Activated effector memory CD4-positive, alpha-beta T cell treated with anti-CD3 and anti-CD28 coated beads, Interleukin-2, amount 50 U/mL, for 16 hours (primary cell): ENCODE results near the gene BBX.

ENCODE experiments used
- DNase-seq: peaks from one replicate; pipeline ENCODE4 v3.0.0-alpha.2; 2020

The BBX gene

DNA sequence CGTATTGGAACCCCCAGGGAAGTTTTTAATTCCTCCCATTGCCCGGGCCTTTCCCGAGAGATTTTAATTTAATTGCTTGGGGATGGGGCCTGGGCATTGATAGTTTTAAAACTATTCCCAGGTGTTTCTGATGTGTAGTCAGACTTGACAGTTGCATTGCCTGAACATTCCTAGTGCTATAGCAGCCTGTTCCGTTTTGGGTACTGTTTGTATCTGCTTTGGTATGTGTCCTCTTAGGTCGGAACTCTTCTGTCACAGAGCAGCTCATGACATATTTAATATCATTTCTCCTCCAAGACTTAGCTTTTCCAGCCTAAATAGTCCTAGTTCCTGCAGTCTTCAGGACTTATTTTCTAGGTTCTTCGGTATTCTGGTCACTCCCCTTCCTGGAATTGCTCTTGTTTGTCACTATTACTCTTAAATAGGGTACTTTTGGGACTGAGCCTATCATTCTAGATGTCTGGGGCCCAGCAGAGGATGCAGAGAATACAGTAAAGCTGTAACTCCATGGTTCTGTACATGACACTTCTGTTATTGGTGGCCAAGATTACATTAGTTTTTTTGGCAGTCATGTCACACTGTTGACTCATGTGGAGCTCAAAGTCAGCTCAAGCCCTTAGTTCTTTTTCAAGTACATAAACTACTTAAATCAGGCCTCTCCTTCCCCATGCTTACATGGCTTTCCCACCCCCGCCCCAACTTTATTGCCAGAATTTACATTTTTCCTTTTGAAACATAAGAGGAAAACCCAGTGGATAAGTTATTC lies 81.5 kb downstream of the BBX start:
- no peak for DNase-seq

DNA sequence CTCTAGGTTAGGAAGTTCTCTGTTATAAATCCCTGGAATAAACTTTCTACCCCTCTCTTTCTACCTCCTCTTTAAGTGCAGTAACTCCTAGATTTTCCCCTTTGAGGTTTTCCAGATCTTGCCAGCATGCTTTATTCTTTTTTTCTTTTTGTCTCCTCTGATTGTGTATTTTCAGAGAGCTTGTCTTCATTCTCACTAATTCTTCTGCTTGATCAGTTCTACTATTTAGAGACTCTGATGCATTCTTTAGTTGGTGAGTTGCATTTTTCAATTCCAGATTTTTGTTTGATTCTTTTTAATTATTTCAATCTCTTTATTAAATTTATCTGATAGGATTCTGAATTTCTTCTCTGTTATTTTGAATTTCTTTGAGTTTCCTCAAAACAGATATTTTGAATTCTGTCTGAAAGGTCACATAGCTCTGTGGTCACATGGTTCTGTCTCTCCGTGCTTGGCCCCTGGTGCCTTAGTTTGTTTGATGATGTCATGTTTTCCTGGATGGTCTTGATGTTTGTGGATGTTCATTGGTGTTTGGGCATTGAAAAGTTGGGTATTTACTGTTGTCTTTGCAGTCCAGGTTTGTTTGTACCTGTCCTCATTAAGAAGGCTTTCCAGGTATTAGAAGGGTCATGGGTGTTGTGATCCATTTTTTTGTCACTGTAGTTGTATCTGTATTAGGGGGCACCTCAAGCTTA lies 89.2 kb downstream of the BBX start:
- no peak for DNase-seq

DNA sequence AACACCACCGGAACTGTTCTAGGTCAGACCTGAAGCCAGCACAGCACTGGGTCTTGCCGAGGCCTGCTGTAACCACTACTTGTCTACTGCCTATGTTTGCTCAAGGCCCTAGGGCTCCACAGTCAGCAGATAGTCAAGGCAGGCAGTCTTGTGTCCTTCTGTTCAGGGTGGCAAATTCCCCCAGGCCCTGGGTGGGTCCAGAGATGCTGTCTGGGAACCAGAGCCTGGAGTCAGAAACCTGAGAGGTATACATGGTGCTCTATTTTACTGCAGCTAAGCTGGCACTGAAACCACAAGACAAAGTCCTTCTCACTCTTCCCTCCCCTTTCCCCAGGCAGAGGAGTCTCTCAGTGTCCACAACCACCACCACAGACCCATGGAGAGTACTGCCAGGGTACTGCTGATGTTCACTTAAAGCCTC lies 89.9 kb downstream of the BBX start:
- DNase-seq: no peak

DNA sequence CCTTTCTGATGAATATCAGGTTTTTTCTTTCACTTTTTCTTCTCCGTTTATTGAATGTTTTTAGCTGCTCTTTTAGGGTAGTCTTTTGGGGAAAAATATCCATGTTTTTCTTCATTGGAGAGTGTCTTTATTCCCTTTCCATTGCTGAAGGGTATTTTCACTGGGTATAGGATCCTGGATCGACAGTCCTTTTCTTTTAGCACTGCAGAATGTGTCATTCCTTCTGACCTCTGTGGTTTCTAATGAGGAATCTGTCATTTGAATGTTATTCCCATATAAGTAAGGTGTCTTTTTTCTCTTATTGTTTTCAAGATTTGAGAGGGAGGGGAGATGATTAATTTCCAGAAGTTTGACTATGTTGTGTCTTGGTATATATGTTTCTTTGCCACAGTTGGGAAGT lies 96.8 kb downstream of the BBX start:
- DNase-seq: no peak

DNA sequence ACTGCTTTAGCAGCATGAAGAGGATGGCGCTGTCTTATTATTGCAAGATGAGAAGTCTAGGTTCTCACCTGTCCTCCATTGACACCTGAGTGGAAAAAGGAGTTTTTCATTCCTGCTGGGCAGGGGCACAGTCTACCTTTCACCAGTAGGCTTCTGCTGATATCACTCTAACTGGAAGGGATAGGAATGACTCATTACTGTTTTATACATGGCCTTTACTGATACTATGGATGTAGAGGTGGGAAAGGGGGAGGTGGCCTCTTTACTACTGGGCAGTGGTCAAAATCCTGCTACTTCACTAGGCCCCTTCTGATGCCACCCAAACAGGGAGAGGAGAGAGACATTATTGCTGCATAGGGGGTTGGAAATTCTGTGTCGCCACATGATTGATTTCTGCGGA lies 97.8 kb downstream of the BBX start:
- no peak for DNase-seq

DNA sequence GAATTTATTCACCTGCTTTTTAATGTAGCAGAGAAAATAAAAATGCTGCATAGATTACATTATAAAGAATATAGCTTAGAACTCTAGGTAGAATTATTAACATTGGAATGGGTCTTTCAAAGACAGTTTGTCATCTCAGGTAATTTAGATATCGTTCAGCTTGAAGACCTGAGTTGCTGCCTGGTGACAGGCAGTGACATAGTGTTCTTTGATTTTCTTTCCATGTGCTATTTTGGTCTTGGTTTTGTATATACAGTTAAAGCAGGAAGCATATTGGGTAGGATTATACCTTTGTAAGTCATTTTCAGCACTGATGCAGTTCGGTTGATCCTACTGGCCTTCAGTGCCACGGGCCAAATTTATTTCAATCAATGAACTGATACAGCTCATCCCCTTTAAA lies 98.7 kb downstream of the BBX start:
- DNase-seq: no peak

DNA sequence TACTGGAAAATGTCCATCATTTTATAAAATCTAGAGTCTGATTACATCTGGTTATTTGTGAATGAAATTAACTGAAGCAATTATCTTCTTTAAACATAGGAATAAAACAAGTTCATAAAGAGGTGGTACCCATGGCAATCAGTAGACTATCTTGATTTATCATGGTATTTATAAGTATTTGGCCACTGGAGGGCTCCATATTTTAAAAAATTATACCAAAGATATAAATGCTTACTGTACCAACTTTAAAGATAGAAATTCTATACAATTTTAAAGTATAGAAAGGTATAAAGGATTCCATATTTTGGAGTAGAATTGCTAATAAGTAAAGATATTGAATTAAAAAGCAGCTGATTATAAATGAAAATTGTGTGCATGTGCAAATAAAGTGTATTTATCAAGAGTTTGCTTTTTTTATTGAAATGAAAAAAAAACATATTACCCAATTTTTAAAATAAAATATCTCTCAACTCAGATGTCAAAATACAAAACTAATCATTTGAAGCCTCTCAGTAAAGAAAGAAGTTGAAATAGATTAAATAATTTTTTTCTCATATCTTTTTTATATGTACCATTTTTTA lies 105.3 kb downstream of the BBX start:
- DNase-seq: no peak

DNA sequence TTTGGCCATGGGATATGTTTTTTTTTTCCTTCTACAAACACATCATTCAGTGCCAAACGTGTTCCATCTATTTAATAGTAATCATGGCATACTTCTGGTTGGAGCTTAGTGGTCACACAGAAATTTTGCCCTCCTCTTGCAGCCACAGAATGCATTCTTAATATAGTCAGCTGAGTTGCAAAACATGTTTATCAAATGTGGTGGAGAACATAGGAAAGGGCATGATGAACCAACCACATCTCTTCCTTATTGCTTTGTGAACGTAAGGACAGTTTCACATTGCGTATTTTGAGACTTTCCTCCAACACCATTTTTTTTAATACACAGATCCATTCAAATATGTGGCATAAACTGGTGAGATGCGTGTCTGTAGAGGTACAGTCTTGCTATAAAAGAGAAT lies 106.8 kb downstream of the BBX start:
- no peak for DNase-seq

DNA sequence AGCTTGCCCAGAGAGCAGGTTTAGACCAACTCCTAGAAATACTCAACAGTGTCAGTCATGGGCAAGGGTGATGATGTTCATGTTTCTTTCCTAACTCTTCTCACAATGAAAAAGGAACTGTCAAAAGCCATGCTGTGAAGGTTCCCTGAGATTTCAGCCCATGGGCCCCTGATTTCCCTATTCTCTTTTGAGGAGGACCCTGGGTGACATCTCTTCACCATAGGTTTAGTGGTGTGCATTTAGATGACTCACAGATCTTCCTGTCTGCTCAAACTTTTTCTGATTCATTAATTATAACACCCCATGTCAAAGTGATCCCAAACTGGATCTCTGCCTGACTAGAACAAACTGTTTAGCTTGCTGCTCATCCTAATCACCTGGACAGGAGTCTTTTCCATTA lies 108.0 kb downstream of the BBX start:
- DNase-seq: no peak

DNA sequence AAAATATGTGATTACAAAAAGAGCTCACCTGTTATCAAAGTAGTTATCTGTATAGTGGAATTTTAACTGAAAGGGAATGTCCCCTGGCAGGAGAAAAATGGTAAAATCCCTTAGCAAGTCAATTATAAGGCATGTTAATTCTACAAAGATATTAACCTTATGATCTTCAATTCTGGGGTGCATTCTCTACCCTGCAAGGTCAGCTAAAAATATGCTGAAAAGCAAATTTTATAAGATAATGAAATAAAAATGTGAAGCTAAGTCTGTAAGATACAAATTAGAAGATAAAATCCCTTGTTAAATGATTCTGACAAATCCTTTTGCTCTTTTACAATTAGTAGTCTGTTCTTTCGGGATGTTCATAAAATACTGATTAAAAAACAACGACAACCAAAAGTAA lies 109.8 kb downstream of the BBX start:
- DNase-seq: no peak

DNA sequence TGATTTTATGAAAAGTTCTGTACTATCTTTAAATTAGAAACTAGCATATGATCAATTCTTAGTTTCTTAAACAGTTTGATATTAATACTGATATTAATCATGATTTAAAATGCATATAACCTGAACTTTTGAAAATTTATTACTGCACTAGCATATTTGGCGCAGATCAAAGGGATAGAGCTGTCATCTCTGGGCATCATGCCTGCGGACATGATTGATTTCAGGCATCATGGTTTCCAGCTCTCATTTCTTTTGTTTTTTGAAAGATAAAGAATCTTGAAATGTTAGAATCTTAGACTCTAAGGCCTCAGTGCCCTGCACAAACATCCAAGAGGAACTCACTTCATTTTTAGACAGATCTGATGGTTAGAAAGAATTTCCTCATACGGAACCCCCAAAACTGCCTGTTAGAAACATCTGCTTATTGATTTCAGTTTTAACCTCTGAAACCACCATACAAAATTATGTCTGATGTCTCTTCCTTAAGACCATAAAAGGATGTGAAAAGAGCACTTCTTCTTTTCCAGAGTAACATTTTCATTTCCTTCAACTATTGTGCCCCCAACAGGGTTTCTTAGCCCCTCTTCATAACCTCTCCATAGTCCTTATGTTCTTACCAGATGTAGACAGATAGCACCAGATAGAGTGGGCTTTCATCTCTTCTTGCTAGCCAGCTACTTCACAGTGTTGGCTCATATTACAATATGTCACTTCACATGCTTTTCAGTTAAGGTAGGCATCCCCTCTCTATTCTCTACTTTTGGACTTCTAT lies 110.8 kb downstream of the BBX start:
- no peak for DNase-seq

DNA sequence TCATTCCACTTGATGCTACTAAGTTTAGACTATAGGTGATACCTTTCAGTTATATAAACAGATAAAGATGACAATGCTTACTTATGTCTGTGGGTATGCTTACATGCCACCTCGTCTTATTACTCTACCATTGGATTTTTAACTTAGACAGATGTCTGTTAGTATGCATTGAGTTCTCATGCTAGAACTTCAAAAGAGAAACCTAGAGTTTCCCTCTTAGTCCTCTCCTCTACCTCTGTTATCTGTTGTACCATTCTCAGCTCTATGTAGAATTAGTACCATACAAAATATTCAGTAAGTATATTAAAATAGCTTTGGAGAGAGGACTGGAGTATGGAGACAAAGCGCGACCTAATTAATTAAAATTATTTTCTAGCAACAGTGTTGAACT lies 111.3 kb downstream of the BBX start:
- no peak for DNase-seq

DNA sequence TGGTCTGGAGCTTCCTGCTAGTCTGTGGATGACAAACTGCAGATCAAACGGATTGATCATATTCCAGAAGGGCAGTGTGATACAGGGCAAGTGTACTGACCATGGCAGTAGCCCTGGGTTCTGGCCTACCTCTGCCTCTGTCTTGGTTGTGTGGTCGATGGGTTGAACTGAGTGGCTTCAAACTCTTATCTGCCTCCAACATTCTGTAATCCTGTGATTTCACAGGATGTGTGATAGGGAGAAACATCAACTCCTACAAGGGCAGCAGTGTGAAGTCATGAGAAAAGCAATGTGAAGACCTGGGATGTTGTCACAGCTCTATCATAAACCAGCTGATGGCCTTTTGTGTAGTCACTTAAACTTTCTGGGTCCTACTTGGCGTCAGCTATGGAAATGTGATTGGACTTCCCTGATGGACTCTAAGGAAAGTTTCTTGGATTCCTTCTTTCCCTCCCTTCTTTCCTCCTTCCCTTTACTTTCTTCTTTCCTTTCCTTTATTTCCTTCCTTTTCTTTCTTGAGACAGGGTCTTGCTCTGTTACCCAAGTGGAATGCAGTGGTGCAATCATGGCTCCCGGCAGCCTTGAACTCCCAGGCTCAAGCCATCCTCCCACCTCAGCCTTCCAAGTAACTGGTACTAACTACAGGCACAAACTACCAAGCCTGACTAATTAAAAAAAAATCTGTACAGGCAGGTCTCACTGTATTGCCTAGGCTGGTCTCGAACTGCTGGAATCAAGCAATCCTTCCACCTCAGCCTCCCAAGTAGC lies 114.8 kb downstream of the BBX start:
- no peak for DNase-seq

DNA sequence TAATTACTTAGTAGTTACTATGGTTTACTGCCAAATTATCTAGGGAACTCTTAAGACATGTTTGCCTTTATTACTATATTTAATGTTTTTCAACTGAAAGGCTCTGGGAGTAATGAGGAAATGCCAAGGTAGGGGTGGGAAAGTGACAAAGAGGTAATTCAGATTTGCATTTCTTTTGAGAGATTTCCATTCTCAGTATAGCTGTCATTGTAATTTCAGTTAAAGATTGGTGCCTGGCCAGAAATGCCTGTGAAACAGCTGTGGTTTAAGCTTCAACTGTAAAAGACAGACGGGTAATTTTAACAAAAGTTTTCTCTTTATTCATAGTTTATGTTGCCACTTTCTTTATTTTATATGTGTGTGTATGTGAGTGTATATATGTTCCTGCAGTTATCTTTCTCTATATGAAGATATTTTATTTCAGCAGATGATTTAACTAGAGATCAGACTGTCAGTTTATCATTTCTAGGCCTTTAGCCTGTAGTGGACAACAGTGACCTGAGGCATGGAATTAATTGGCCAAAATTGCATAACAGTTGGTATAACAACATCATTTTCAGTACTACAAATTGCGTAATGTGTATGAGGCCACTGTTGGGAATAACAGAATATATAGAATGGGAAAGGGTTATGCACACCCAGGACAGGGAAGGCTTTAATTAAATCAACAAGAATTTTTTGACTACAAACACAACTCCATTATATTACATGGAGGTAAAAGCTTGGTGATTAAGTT lies 119.0 kb downstream of the BBX start:
- DNase-seq: no peak

DNA sequence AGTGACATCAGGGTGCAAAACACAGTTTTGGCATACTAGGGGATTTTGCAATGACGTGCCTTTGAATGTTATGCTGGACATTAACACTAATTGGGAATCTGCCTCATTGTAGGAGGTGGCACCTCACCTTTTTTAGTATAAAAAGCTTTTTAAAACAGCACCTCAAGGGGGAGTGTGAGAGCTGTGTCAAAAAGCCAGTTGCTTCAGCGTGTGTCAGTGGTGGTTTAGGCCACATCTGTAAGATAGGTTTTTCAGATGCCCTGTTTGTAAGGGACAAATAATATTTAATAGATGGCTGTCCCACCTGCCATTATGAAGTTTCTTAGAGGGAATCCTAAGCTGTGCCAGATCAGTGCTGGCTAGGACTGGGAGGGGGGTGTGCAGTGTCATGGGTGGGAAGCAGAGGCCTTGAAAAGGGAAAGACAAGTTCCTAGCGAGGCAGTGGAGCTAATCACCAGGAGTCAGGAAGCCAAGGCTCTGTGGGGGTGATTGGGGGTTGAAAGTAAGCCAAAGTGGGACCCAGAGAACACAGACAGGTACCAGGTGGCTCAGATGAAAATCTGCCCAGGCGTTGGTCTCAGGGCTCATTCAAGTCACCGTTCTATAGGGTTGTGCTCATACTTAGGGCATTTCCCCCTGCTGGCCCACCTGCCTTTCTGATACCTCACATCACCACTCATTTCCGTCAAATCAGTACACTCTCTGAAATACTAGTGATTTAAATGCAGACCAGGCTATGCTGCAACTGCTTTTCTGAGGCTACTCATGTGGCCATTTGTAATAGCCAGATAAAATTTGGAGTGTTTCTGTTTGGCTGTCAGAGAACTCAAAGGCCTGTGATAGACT lies 120.5 kb downstream of the BBX start:
- no peak for DNase-seq

DNA sequence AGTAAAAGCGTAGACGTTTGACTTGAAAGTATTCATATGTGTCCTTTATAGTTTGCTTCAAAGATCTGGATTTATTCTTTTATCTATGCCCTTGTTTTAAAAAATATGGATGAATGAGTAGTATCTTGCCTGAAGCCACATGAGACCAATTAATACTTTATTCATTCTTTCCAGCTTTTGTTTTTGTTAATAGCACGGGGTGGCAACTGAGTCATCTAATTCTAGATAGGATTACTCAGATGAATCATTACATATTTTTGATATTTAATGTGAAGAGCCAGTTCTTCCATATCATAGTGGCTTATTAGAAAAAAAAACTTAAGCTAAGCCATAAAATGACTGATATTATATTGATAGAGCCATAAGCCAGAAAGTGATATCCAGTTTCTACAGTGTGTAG lies 121.9 kb downstream of the BBX start:
- no peak for DNase-seq

DNA sequence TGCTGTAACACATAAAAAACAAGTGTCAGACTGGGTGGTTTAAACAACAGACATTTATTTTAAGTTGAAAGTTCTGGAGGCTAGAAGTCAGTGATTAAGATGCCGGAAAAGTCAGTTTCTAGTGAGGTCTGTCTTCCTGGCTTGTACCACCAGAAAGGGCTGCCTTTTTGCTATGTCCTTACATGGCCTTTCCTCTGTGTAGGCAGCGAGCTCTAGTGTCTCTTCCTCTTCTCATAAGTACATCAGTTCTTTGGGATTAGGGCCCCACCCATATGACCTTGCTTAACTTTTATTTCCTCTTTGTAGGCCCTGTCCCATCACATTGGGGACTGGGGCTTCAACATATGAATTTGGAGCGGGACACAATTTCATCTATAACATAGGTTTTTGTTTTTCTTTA lies 128.0 kb downstream of the BBX start:
- no peak for DNase-seq

DNA sequence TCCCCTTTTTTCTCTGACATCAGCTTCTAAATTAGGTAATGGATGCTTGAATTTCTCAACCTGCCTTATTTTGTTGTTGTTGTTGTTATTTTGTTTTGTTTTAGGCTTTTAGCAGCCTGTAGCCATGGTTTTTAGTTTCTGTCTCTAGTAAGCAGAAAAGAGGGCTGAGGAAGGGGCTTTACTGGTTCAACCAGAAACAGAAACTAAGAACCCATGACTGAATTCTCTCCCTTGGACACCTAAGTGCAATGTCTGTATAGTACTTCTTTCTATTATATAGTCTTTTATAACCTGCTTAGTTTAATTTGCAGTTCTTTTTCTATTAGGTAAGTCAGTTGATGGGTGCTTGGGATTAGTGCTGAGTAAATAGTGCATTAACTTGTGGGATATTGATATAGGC lies 129.0 kb downstream of the BBX start:
- DNase-seq: no peak

DNA sequence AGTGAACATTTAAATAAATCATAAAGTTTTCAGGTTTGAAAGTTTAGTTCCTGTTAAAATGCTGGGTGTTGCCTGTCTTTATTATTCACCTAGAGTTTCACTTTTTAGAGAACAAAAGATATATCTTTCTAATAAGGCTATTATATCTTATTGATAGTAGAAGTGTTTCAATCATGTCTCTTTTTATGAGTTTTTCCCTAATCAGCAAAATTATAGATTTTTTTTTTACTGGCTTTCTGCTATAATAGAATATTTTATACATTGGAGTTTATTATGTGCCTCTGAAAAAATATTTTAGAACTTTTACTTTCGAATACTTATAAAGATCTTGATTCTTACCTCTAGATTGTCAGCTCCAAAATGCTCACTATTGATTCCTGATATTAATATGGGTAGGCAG lies 131.5 kb downstream of the BBX start:
- no peak for DNase-seq

DNA sequence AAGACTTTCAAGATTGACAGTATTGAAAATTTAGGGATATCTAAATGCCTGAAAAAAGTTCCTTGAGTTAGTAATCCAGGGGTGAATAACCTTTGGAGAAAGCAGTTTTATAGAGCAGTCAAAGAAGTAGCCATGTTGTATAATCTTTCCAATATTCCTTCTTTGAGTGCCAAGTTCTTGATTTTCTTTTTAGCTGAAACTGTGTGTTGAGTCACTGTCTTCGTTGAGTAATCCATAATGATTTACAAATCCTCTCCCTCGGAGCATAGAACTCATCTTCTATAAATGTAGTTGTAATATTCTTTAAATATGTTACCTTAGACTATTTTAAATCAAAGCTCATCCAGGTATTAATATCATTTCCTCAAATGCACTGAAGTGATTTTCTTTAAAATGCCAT lies 135.2 kb downstream of the BBX start:
- no peak for DNase-seq

DNA sequence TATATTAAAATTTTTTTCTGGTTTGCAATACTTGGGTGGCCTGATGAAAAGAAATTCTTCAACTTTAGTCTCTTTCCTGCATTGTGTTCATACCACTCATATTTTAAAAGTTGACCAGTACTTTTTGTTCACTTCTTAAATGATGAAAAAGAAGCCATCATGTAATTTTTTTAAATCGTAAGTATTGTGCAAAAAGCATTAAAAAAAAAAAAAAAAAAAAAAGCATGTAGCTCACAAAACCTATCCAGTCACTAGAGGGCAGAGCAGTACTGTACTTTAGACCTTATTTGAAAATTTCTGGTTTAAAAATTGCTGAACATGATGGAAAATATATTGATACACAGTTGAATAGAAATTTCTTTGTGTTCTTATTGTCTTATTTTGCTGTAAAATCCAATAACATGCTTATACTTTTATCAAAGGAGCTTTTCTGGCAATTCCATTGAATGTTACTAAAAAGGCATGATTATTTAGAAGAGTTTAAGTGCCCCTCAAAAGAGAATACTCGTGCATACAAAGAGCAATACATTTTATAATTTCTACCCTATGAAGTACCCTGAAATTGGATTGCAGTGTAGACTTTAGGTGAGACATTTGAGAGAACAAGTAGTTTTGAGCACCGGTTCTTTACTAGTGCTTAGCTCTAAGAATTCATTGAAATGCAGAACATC lies 137.7 kb downstream of the BBX start:
- DNase-seq: no peak
